DMS153 treated with DMSO at 0.1 percent for 48 hours (cell line): ENCODE results near the gene FCAMR.

Experiments
- DNase-seq: peaks from one replicate; lab custom pipeline; 2025; ENCODE audit not compliant: unreplicated experiment; lab: John Stamatoyannopoulos, UW

The FCAMR gene

DNA sequence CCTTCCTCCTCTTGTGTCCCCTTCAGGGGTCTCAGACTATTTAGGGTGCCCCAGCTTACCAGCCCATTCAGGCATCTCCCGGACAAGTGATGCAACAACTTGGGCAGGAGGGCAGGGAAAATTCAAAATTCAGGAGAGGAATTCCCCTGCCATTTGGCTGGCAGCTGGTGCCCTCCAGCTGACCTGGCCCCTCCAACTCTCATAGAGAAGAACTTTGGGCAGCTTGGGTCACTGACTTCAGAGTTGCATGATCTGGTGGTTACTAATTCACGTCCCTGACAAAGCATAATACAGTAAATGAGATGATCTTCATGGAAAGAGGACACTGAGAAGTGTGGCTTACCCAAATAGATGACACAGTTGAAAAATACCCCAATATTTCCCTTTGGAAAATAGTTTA, at the start of gene FCAMR:
TSS of gene FCAMR (minus strand) at position 15 of the 400 bp plus-strand sequence. CDS start 335 bp downstream, outside the sequence.
- DNase-seq, result no peak

- DNase-seq, result no peak
Observed at GRCh38 chr1:207019661-207020060, 49.4 kb upstream of the FCAMR start.

DNA sequence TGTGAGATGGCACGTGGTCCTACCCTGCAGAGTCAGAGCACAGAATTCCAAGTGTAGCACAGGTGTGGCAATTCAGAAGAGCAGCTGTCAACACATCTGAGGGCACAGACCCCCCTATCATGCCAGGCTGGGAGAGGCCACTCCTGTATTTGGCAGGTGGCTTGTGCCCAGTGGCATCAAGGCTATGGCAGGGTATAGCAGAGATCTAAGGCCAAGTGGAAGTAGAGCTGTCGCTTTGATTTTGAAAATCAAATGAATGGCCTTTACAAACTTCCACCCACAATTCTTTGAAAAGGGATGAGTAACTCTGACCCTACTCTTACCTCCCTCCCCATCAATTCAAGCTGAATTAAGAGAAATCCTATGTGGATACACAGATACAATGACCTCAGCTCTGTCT, 48.9 kb upstream of the FCAMR start:
- no peak for DNase-seq

DNA sequence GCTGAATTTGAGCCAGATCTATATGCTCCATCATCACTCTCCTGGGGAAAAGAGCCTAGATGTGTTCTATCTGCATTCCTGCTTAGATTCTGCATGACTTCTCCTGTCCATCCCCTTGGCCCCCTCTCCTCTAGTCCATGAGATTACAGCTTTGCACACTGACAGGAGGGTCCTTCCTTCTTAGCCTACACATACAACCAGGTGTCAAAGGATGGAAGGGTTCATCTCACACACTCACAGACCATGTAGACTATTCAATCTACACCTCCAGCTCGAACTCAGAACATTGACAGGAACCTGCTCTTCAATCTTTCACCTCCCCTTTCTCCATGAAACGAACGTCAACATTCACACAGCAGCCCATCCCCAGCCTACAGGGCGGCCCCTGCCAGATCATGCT, 48.4 kb upstream of the FCAMR start:
- DNase-seq, result no peak

DNA sequence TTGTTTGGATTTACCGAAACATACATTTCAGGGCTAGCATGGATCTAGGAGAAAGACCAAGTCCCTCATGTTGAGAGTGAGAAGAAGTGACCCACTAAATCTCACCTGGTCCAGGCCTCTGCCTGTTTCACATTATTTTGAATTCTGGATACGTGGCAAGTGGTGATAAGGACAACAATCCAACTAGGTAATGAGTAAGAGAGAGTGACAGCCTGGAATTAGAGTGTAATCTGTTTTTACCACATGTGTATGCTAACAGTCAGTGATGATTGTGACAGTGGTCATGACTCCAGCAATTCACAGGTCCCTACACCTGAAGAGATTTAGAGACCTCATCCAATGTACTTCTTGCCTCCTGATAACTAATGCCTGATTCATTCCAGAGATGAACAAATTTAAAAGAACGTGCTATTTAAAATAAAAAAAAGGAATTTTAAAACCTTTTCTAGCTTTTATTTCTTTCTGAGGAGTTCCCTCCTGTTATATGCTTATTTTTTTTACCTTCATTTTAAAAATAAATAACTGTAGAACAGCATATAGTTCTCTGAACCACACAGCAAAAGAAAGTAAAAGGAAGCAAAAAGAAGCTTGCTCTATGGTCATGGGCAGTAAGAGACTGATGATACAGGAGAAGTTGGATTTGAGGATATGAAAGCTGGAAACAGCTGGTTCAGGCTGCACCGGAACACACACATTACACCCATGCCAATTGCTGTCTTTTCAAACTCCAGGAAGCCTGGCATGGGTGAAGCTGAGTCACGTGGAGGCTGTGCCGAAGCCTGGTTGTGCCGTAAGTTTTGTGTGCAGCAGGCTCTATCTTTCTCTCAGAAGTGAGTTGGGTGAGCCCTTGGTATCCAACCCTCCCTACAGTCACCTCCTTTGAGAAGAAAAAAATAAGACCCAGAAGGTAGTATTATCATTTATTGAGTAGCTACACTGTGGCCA, 47.6 kb upstream of the FCAMR start:
- no peak for DNase-seq

- DNase-seq, result no peak
Observed at GRCh38 chr1:207015791-207016190, 45.5 kb upstream of the FCAMR start.

DNA sequence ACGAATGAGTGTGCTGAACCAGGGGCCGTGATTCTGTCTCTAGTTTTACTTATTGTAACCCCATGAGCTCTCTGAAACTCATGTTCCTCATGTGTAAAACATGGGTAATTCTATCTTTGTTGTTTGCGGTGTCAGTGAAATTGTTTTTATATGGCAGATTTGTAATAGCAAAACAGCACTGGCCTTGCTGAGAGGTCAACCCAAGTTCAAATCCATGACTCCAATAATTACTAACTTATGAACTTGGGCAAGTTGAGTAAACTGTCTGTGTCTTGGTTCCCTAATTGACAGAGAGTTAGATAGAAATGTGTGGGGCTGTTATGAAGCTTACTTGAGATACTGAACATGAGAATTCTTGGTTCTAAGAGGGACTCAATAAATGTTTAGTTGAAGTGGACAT, 44.5 kb upstream of the FCAMR start:
- DNase-seq, result no peak

- DNase-seq, result no peak
Observed at GRCh38 chr1:207013321-207014085, 43.2 kb upstream of the FCAMR start.

- DNase-seq, result no peak
Observed at GRCh38 chr1:207010726-207011125, 40.5 kb upstream of the FCAMR start.

- no peak for DNase-seq
Observed at GRCh38 chr1:207009945-207010344, 39.7 kb upstream of the FCAMR start.

- DNase-seq, result no peak
Observed at GRCh38 chr1:207009182-207009850, 39.1 kb upstream of the FCAMR start.

DNA sequence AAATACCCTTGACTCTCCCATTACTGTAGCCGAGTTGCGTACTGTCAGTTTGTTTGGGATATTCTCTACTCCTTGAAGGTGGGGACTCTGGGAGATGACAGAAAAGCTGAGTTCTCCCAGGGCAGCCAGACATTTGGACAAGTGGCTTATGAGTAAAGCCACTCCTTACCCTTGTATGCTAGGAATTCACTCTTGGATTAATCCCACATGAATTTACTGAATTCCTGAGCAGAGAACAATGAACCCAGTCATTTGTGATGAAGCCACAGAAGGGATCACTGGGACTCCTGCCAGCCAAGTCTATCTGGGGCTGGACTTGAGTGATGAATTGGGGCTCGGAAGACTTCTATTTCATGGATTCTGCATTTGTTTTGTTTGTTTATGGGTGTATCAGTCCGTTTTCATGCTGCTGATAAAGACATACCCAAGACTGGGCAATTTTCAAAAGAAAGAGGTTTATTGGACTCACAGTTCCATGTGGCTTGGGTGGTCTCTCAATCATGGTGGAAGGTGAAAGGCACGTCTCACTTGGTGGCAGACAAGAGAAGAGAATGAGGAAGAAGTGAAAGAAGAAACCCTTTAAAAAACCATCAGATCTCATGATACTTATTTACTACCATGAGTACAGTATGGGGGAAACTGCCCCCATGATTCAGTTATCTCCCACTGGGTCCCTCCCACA, 37.2 kb upstream of the FCAMR start:
- DNase-seq, result no peak

- no peak for DNase-seq
Observed at GRCh38 chr1:207006914-207007313, 36.7 kb upstream of the FCAMR start.

DNA sequence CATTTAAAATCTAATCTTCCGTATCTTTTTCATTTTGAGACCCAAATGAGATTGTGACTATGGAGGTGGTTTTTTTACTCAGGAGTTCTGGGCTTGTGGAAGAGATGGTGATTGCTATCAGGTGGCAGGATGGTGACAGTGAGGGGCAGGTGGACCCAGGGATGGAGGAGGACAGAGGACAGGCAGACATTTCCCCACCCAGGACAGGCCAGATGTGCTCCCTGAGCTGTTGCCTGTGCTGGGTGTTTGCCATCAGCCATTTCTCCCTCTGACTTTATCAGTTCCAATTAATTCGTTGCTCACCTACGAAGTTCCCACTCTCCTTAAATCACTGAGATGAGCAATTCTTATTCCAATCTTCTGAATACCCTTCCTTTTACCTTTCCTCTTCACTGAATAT, 35.8 kb upstream of the FCAMR start:
- DNase-seq, result no peak

GRCh38 chr1:207004931-207005830, 34.9 kb upstream of the FCAMR start:
- DNase-seq, result peak; percentile 53

- DNase-seq, result no peak
Observed at GRCh38 chr1:207003210-207003609, 33.0 kb upstream of the FCAMR start.

DNA sequence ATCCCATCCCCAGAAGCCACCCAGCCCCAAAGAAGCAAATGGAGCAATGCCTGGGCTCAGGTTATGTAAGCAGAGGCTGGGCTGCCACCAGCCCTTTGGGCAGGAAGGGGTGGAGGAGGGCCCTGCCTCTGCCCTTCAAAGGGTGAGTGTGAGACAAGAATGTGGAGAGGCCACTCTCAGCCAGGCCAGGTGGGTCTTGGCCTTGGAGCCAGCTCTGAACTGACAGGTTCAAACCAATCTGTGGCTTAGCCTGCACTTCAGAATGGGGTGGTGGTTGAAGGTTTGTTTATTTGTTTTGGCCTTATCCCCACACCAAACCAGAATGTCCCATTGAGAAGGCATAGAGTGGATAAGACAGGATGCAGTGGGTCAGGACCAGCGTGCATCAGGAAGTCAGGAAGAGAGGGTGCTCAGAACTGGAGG, 32.5 kb upstream of the FCAMR start:
- peak; percentile 11 for DNase-seq

- no peak for DNase-seq
Observed at GRCh38 chr1:207001492-207002245, 31.4 kb upstream of the FCAMR start.

GRCh38 chr1:207000651-207001291, 30.5 kb upstream of the FCAMR start:
- no peak for DNase-seq
